ENCODE results near the gene SPATA6.
"Not testable (repeated sequence)": the region's sequence is repeated elsewhere in the genome, so short reads cannot be mapped to it uniquely, and the experiment has no call there.

SPATA6 gene

DNA sequence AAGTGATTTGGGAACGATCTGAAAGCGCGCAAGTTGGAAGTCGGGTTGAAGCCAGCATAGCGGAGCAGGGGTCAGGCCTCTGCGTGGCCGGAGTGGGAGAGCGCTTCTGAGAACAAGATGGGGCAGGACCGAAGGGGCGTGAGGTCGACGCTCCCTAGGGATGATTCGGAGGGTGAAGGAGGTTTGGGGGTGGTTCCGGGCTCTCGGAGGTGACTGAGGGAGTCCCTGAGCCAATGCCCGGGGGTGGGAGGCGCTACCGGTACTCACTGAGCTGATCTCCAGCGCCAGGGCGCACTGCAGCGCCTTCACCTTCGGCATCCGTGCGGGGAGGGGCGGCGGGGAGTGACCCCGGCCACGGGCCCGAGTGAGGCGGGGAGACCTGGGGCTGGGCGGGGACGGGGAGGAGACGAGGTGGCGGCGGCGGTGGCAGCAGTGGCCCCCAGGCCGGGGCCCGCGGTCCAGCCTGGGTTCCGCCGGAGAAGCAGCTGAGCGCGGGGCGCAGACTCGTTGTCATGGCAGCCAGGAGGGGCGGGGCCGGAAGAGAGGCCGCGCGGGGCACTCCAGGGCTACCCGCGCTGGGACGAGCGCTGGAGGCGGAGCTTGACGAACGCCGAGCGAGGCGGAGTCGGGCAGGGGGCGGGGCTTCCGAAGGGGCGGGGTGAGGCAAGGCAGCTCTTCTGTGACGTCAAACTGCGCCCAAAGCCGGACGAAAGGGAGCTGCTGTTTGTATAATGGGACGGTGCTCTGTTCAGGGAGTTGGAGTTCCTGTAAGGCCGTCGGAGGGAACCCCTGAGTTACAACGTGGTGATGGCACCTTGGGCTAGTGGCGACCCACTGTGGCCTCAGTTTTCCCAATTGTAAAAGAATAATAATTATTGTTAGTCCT is at the start of gene SPATA6:
Gene SPATA6 (minus strand): TSS at position 514 of the 886 bp plus-strand sequence. CDS start 196 bp downstream, at position 318.
- peak; percentile 99 for DNase-seq (ENCODE audit: low spot score)

DNA sequence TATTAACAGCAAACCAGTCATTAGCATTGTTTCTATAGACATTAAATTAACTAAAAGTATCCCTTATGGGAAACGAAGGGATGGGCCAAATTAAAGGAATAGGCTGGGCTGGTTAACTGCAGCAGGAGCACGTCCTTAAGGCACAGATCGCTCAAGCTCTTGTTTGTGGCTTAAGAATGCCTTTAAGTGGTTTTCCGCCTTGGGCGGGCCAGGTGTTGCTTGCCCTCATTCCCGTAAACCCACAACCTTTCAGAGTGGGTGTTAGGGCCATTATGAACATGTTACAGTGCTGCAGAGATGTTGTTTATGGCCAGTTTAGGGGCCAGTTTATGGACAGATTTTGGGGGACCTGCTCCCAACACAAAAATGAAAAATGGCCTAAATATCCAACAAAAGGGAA is 47.9 kb upstream of the SPATA6 start:
- DNase-seq (ENCODE audit: low spot score), result not testable (repeated sequence)

DNA sequence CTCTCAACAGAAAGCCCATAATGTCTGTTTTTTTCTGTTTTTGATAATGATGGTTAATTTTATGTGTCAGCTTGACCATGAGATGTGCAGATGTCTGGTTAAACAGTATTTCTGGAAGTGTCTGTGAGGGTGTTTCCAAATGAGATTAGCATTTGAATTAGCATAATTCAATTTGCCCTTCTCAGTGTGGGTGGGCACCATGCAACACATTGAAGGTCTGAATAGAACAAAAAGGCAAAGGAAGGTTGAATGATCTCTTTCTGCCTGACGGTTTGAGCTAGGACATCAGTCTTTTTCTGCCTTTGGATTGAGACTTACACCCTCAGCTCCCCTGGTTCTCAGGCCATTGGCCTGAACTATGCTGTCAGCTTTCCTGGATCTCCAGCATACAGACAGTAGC is 34.9 kb upstream of the SPATA6 start:
- no peak for DNase-seq (ENCODE audit: low spot score)

DNA sequence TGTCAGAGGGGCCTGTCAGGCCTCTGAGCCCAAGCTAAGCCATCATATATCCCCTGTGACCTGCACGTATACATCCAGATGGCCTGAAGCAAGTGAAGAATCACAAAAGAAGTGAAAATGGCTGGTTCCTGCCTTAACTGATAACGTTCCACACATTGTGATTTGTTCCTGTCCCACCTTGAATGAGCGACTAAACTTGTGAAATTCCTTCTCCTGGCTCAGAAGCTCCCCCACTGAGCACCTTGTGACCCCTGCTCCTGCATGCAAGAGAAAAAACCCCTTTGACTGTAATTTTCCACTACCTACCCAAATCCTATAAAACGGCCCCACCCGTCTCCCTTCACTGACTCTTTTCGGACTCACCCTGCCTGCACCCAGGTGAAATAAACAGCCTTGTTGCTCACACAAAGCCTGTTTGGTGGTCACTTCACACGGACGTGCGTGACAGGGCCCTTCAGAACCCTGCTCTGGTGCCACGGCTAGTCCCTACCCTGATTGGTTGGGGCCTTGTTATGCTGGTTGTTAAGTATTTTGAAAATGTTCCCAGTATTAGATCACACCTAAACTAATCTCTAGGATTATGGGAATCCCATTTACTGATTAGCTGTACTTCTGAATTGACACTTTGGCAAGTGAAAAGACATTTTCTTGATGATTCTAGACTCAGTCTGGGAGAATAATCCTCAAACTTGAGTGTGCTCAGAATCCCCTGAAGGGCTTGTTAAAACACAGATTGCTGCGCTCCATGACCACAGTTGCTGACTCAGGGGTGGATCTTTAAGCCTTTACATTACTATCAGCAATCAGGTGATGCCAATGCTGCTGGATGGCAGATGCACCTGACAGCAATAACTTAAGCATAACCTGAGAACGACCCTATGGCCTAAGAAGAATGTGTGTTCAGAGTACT is 28.8 kb upstream of the SPATA6 start:
- DNase-seq (ENCODE audit: low spot score), result no peak

DNA sequence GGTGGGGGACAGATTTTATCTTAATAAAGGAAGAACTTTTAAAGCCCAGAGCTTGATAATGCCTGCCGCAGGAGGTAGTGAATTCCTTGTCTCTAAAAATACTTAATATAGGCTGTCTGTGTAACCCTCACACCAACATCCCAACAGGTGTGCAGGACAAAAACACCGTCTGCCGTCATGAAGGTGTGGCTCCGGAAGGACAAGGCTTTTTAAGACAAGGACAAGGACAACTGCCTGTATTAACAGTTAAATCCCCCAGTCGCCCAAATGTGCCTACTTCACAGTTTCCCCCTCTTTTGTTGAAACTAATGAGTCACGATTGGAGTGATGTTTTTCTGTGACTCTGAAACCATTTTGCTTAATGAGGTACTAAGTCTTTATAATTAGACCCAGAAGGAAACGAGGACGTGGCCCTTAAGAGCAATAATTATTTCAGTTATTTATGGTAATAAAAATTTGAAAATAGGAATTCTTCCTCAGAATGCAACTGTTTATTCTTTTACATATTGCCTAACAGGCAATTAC is 27.3 kb upstream of the SPATA6 start:
- no peak for DNase-seq (ENCODE audit: low spot score)

DNA sequence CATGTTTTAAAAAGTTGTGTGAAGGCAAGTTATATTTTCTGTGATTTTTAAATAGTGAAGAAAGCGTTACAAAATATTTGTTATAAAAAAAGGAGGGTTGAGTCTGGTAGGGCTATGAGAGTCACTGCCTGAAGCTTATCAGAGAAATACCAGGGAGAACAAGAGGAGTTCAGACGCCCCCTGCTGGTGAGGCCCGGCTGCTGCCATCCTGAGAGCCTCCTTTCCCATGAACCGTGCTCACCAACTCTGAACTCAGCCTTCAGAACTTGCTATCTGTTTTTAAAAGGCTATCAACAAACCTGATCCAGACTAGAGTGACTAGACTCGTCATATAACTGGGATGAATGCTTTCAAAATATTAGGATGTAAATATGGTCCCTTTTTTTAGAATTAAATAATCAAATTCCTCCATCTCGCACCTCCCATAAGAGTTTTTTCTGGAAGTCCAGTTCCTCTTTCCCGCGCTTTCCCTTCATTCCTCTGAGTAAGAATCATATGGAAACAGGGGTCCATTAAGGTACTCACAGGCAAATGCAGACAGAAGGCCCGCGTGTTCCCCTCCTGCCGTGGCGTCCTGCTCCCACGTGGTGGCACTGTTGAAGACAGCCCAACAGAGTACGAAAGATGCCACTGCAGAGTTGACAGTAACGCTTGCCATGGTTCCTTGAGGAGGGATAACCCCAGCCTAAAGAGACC is 26.2 kb upstream of the SPATA6 start:
- DNase-seq (ENCODE audit: low spot score), result peak; percentile 76

DNA sequence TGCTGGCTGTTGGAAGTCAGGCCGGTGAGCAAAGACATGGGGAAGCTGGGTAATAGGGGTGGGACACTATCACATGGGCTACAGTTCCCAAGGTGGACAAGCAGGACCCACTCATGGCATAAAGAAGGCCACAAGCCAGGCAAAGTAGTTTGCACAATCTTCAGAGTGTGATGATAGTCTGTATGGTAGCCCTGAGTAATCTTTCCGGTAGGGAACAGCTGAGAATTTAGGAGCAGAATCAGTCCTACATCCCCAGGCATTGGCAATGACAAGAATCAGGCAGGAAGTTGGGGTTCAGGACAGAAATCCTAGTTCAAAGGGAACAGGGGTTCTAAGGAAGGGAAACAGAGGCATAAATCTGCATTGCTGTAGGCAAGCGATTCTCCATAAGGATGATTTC is 23.9 kb upstream of the SPATA6 start:
- no peak for DNase-seq (ENCODE audit: low spot score)

DNA sequence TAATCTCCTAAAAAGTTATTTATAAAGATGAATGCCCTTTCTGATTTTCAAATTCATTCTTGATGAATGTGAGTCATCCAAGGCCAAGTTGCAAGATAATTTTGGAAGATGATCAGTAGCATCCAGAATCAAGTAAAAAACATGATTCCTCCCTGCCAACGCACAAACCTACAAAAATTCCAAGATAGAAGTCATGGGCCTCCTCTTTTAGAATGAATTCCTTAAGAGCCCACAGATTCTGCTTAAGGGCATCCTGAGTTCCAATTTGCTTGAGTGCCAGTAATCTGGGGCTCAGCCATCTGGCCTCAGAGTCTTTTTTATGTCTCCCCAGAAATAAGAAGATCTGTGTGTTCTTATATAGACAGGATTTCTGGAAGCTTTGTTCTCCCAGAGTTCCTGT is 23.2 kb upstream of the SPATA6 start:
- DNase-seq (ENCODE audit: low spot score), result no peak

DNA sequence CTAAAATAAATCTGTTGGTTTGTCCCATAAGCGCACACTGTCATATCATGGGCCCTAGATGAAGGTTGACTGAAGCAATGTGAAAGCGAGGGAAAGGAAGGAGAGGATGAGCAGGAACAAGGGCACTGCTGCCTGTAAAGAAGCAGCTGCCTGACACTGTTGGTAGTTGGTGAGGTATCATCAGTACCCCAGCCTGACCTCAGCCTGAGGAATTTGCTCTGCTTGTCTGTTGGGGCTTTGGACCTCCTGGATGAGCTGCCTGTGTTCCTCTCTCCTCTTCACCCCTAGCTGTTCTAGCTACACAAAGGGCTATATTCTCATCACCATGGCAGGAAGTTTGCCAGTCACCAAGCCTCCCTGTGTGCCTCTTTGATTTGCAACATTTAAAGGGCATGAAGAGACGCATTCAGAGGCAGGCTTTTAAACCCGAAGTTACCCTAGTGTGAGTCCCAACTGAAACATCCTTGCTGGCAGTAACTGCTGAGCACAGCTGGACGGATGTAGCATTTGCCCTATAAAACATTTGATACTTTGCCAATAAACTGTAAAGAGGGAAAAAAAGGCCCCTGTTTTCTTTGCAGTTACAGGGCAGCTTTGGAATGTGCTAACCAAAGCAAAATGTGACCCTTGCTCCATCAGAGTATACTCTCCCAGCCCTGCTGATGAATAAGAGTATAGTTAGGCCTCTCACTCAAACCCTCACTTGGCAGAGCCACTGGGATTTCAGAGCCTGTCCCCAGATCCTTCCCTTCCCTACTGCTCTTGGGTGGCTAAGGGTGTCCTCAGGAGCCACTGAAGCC is 22.2 kb upstream of the SPATA6 start:
- no peak for DNase-seq (ENCODE audit: low spot score)

DNA sequence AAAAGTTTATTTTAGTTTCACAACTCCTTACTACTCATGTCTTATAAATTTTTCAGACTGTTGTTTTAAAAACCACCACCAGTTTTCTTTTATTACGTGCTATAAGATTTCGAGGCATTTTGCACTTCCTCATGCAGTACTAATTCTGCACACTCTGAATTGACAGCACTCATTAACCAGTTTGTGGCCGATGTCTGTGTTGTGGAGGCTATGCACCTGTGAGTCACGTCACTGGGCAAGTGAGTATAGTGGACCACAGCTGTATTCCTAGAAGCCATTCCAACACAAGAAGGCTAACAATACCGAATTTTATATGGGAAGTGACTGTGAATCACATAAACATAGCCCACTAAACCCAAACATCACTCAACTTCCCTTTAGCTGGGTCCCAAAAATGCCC is 21.0 kb upstream of the SPATA6 start:
- DNase-seq (ENCODE audit: low spot score), result no peak

DNA sequence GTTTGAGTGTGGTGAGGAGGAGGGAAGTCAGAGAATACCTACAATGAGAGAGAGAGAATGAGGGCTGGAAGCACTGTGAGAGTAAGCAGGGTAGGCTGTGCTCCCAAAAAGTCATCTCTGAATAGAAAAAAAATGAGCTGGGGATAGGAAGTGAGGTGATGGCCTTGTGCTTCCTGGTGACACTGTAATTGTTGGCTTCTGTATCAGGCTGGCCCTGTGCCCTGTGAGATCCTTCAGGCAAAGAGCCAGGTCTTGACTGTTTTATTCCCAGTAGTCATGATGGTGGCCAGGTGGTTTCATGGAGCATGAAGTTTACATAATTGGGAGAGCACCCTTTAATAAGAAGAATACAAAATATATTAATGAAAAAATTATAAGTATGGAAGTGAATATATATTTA is 20.4 kb upstream of the SPATA6 start:
- DNase-seq (ENCODE audit: low spot score), result no peak

DNA sequence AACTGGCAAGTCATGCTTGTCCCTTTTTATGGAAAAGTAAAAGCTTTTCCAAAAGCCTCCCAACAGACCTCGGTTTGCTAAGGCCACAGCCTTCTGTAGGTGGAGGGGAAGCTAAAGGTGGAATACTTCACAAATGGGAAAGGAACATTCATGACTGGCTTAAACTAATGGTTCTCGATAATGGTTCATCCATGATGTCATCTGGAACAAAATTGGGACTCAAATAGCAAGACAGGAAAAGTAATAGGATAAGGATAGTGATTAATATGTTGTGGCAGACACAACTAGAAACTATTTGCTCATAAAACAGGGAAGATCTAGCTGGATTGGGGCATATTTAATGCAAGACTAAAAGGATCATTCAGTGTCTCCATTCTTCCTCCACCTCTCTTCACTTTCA is 16.7 kb upstream of the SPATA6 start:
- DNase-seq (ENCODE audit: low spot score), result no peak

DNA sequence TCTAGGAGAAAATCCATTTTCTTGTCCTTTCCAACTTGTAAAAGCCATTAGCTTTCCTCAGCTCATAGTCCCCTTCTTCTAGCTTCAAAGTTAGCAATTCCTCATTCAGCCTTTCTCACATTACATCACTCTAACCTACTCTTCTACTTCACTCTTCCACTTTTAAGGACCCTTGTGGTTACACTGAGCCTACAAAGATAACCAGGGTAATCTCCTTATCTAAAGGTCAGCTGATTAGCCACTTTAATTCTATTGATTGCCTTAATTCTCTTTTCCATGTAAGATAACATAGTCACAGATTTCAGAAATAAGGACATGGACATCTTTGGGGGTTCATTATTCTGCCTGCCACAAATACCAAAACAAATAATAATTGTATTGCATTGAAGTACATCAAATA is 8.5 kb upstream of the SPATA6 start:
- DNase-seq (ENCODE audit: low spot score), result no peak

DNA sequence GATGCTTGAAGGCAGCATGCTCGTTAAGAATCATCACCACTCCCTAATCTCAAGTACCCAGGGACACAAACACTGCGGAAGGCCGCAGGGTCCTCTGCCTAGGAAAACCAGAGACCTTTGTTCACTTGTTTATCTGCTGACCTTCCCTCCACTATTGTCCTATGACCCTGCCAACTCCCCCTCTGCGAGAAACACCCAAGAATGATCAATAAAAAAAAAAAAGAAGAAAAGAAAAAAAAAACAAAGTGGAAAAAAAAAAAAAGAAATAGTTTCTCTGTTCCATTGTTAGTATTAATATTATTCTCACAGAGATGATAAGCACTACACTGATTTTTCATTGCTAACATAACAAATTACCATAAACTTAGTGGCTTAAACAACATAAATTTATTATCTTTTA is 8.0 kb upstream of the SPATA6 start:
- not testable (repeated sequence) for DNase-seq (ENCODE audit: low spot score)

DNA sequence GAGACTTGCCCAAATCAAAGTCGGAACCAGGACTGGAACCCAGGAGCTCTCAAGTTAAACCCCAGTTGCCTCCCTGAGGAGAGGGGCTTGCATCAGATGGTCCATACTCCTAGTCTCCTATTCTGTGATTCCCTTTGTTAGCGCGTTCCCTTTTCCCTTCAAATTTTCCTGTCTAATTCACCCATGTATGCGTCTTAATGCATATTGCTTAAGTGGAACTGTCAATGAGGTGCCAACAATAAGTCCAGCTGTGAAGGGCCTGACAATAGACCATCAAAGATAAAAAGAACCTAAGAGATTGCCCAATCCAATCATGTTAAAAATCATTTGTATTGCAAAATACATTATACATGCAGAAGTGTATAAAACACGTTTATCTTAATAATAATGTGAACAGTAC is 634 bp upstream of the SPATA6 start:
- no peak for DNase-seq (ENCODE audit: low spot score)

DNA sequence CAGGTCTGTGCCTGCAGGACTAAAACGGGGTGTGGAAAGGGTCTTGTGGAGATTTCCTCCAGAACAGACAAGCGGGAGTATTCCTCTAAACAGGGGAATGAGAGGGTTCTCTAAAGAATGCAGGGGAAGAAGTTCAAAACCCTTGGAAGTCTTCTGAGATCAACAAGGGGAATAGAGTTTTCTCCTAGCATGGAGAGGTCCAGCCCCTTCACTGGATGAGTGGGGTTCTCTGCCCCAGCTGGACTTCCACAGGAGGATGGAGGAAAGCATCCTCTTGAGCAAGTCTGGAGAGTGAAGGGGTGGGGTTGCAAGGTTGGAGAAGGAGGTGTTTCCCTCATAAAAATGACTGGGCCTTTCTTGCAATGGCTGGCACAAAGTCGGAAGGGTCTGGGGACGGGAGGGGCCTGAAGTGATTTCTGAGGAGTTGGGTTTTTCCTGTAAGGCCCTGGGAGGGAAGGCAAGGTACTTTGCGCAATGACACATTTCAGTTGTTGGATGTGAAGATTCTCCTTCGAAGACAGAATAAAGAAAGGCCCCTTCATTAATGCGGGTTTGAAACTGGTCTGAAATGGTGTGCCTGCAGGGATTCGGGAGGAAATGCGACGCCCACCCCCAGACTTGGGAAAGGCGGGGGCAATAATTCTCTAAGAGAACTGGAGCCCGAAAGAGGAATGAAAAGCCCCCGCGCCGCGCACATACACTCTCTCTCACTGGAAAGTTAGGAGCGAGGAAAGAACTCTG is 884 bp downstream of the SPATA6 start:
- peak; percentile 9 for DNase-seq (ENCODE audit: low spot score)

DNA sequence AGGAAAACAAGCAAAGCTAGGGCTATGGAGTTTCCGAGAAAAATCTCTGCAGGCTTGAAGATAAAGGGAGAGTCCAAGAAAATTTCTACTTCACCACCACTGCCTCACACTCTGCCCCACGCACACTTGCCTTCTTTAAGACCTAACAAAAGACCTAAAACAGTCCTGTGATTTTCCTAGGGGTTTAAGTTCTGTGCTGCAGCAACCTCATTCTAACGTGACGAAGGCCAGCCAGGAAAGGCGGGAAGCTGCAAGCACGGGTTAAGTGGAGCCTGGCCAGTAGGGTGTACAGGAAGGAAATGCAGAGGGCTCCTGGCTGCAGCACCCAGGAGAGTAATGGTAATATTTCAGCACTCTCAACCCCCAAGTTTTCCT is 1.5 kb downstream of the SPATA6 start:
- DNase-seq (ENCODE audit: low spot score), result peak; percentile 15

DNA sequence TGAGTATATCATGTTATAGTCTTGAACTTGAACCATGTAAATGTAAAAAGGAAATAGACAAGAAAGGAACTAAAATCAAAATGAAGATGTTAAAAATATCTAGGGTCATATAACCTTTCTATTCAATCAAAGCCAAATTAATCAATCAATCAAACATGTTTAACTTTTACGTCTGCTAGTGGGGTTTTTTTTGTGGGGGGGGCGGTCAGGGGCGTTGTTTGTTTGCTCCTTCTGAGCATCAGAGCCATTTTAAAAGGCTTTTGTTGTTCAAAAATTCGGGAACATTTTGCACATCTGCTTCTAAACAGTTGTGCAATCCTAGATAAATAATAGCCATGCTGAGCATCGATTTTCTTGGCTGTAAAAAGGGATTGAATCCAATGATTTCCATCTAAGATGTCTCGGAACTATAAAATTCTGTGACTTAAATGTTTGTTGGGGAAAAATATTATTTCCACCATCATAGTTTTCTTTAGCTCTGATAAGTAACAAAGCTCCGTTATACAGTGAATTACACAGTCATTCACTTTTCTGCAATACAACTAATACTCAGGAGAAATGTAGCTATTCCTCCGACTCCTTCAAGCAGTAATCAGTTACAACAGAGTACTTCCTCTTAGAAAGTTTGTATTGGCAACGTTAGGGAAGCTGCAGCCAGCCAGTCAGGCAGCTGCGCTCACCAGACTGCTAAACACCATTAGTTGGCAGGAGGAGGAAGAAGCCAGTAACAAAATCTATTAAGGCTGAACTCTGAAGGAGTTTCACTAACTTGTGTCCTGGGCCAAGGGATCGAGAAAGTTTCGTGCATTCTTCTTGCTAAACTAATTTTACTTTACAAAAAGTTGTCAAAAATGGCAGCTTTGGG is 2.2 kb downstream of the SPATA6 start:
- no peak for DNase-seq (ENCODE audit: low spot score)

DNA sequence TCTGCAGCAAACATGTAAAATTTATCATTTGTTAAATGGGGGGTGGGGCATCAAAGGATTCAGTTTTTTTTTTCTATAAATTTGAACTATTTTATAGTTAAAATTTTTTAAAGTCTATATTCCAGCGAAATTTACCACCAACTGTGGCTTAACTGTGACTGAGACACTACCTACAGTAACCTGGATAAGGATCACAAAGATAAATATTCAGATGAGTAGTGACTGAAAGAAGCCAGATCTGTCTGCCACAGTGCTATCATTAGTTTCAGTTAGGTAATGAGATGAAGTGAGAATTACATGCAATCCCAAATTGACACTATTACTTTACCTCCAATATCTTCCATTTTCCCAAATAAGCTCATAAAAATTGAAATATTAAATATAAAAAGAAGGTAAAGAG is 5.4 kb downstream of the SPATA6 start:
- no peak for DNase-seq (ENCODE audit: low spot score)
